Esophagus muscularis mucosa (tissue), 4 donors: ENCODE measurements around the gene SOX15. TPM values are rescaled to one million over a fixed set of nuclear protein-coding genes. Genes with fewer than 3 reads are reported as not detected.
A peak's percentile ranks its signal among the peaks of the same experiment; 100 is the strongest.

Experiments used
- DNase-seq: peaks from one replicate; pipeline ENCODE4 v3.0.0-alpha.2; 2017; ENCODE audit errors: extremely low spot score
- H3K27ac ChIP-seq, 4 donors: fragments of 200-600 bp; sonication (generic); replicated peaks in 1 of 4; 1 replicate in 3 of 4; 2 replicates in 1 of 4; pipeline ENCODE4 v1.5.1; 2016 to 2019; ENCODE audit warnings: mild to moderate bottlenecking in 1 of 4
- H3K27me3 ChIP-seq, 4 donors: fragments of 200-600 bp; sonication (generic); one replicate each; pipeline versions ENCODE4 v1.5.1 to v1.6.0; 2016 to 2019
- H3K36me3 ChIP-seq, 4 donors: fragments of 200-600 bp; sonication (generic); one replicate each; pipeline ENCODE4 v1.5.1; 2016 to 2019
- H3K4me1 ChIP-seq, 4 donors: fragments of 200-600 bp; sonication (generic); one replicate each; pipeline ENCODE4 v1.5.1; 2016 to 2019
- H3K4me3 ChIP-seq, 4 donors: fragments of 200-600 bp; sonication (generic); 1 replicate in 2 of 4; 2 replicates in 2 of 4; pipeline ENCODE4 v1.5.1; 2016 to 2019; ENCODE audit warnings: mild to moderate bottlenecking in 4 of 4, moderate library complexity in 1 of 4
- H3K9me3 ChIP-seq, 4 donors: fragments of 200-600 bp; sonication (generic); 1 replicate in 3 of 4; 2 replicates in 1 of 4; pipeline ENCODE4 v1.5.1; 2016 to 2019
- CTCF ChIP-seq, 3 experiments: fragments of 200-600 bp in 2 of 3; fragments of 450-650 bp in 1 of 3; sonication (generic) in 2 of 3; IDR thresholded peaks; one replicate each; pipeline ENCODE4 v1.5.1; 2017 to 2019; ENCODE audit warnings: antibody characterized with exemption in 3 of 3, mild to moderate bottlenecking in 2 of 3, moderate library complexity in 1 of 3
- EP300 ChIP-seq: sonication (generic); formaldehyde crosslinking; IDR thresholded peaks from one replicate; pipeline ENCODE4 v1.6.1; 2017; ENCODE audit warnings: antibody characterized with exemption
- POLR2A ChIP-seq: fragments of 450-650 bp; IDR thresholded peaks from one replicate; pipeline ENCODE4 v1.6.1; 2017; ENCODE audit warnings: antibody characterized with exemption, moderate library complexity, mild to moderate bottlenecking, low read depth
- POLR2AphosphoS5 ChIP-seq, 2 donors: sonication (generic); formaldehyde crosslinking; IDR thresholded peaks; one replicate each; pipeline ENCODE4 v1.6.1; 2017; ENCODE audit warnings: antibody characterized with exemption in 2 of 2
- WGBS: methylation state at CpG from one replicate; pipeline ENCODE4 v1.1.5; 2018; 5-methylcytosine and 5-hydroxymethylcytosine counted together
- intact Hi-C: fragments of 100-400 bp; cut with DNase I; formaldehyde crosslinking; loops from one replicate; pipeline ENCODE4 v1.15.1; 2023
- total RNA-seq, 4 donors: library from RNA; depleted of rRNA; stranded (reverse); fragments of >200 nt; gene quantifications; one replicate each; pipeline versions ENCODE4 v1.1.0 to v1.2.1, GENCODE V29; 2016

SOX15 gene
- total RNA-seq, 4 donors from 2014 or later: 2.9 to 14.6 (median 10.9) TPM

DNA sequence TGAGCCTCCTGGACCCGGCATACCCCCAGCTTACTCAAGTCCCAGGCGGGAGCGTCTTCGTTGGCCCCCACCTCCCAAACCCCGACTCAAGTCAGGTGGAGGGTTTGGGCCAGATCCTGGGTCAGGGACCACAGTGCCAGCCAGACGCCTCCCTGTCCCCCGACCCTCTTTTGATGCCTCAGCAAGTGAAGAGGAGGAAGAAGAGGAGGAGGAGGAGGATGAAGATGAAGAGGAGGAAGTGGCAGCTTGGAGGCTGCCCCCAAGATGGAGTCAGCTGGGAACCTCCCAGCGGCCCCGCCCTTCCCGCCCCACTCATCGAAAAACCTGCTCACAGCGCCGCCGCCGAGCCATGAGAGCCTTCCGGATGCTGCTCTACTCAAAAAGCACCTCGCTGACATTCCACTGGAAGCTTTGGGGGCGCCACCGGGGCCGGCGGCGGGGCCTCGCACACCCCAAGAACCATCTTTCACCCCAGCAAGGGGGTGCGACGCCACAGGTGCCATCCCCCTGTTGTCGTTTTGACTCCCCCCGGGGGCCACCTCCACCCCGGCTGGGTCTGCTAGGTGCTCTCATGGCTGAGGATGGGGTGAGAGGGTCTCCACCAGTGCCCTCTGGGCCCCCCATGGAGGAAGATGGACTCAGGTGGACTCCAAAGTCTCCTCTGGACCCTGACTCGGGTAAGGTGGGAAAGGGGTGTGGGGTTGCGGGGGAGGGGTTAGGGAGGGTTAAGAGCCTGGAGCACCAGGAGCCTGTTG lies 26.6 kb downstream of the SOX15 start:
- WGBS: 85% methylated on average over 27 of the region's 30 CpGs
- DNase-seq: no peak
- H3K27ac ChIP-seq: no peak overlapping the region
- H3K36me3 ChIP-seq: peaks cover 37 to 52% (median 47%) of the 10 kb centered on the region in 4 donors
- no peaks in the 10 kb centered on the region for H3K9me3 ChIP-seq
- peak overlapping the region; percentile 74 to 96 (median 88) for H3K4me3 ChIP-seq
- peaks cover 49 to 64% (median 56%) of the 10 kb centered on the region in 4 donors for H3K4me1 ChIP-seq
- intact Hi-C loops: no loop called here
- no peaks in the 10 kb centered on the region for H3K27me3 ChIP-seq
- no peak for TF ChIP-seq POLR2A
- no peak for TF ChIP-seq CTCF (IDR thresholded peaks at IDR 0.05)
- no peak for TF ChIP-seq POLR2AphosphoS5 (IDR thresholded peaks at IDR 0.05)
- TF ChIP-seq EP300: no peak

DNA sequence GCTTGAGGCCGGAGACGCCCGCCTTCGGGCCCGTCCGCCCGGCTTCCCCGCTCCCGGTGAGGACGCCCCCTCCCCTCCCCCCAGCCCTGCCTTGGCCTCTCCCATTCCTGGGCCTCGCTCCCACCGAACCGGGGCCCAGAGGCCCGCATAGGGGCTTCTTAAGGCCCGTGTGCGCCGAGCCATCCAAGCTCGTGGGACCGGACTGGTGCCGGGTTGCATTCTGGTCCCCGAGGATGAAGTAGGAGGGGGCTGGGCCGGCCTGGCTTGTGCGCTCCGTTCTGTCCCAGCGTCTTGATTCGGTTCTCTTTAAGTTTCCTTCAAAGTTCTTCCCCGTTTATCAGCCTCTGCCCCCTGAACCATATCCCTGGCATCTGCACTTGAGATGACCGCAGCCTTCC lies 27.7 kb downstream of the SOX15 start:
- Histone ChIP-seq H3K9me3 (no peaks in the 10 kb centered on the region), H3K27ac (peak overlapping the region; percentile 89 to 99 (median 93)), H3K36me3 (peaks cover 32 to 44% (median 41%) of the 10 kb centered on the region in 4 donors), H3K4me1 (peaks cover 58 to 75% (median 67%) of the 10 kb centered on the region in 4 donors), H3K27me3 (no peaks in the 10 kb centered on the region), H3K4me3 (peak overlapping the region; percentile 74 to 96 (median 88))
- intact Hi-C loops: no loop called here
- 1% methylated on average over 20 of the region's 28 CpGs for WGBS
- TF ChIP-seq POLR2A: no peak
- no peak for TF ChIP-seq CTCF (IDR thresholded peaks at IDR 0.05)
- no peak for TF ChIP-seq EP300
- no peak for TF ChIP-seq POLR2AphosphoS5 (IDR thresholded peaks at IDR 0.05)
- DNase-seq: no peak

DNA sequence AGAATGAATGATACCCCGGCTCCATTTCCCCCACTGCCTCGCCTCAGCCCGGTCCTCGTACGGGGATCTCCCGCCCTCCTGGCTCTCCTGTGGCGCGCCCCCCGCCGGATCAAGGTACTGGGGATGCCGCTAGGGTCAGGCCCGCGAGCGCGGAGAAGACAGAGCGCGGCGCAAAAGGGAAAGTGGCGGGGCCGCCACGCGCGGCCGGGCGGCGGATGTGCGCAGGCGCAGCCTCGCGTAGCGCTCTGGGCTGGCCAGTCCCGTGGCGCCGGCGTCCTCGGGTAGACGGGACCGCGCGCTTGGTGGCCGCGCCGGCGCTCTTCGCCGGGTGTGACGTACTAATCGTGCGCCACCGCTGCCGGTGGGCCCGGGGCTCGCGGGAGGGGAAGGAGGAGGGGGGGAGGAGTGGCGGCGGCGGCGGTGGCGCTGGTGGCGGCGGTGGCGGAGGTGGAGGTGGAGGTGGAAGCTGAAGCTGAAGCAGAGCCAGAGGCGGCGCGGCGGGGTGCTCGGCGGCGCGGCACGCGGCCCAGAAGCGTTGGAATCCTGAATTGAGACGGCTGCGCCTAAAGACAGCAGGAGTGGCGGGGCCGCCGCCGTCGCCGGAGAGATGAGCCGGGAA lies 28.2 kb downstream of the SOX15 start, which contains the start of gene SENP3:
TSS of gene SENP3 (plus strand) at position 331 of the 619 bp plus-strand sequence. CDS start 1,158 bp downstream, outside the sequence.
- H3K4me3 ChIP-seq: peak within 1 kb of the TSS; percentile 74 to 96 (median 88)
- TF ChIP-seq POLR2A: peak; percentile 74
- no peak for TF ChIP-seq EP300
- peak in 1 of 3 experiments; percentile 29 for TF ChIP-seq CTCF (IDR thresholded peaks at IDR 0.05)
- peak; percentile 78 to 90 for TF ChIP-seq POLR2AphosphoS5 (IDR thresholded peaks at IDR 0.05)
- H3K4me1 ChIP-seq: peaks cover 61 to 80% (median 70%) of the 10 kb centered on the region in 4 donors
- peak within 1 kb of the TSS; percentile 89 to 99 (median 93) for H3K27ac ChIP-seq
- H3K27me3 ChIP-seq: no peaks in the 10 kb centered on the region
- no peaks in the 10 kb centered on the region for H3K9me3 ChIP-seq
- intact Hi-C loops: loop anchor here (2.0 kb wide), 1 partner anchor 207 kb away; the partner anchor contains the start of gene TMEM95
- DNase-seq: peak; percentile 95
- WGBS: 0% methylated on average over 26 of the region's 82 CpGs
- peaks cover 27 to 39% (median 38%) of the 10 kb centered on the region in 4 donors for H3K36me3 ChIP-seq

DNA sequence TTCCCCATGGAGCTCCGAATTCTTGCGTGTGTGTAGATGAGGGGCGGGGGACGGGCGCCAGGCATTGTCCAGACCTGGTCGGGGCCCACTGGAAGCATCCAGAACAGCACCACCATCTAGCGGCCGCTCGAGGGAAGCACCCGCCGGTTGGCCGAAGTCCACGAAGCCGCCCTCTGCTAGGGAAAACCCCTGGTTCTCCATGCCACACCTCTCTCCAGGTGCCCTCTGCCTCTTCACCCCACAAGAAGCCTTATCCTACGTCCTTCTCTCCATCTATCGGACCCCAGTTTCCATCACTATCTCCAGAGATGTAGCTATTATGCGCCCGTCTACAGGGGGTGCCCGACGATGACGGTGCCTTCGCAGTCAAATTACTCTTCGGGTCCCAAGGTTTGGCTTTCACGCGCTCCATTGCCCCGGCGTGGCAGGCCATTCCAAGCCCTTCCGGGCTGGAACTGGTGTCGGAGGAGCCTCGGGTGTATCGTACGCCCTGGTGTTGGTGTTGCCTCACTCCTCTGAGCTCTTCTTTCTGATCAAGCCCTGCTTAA lies 28.8 kb downstream of the SOX15 start:
- H3K4me3 ChIP-seq: peak overlapping the region; percentile 74 to 96 (median 88)
- H3K27ac ChIP-seq: peak overlapping the region; percentile 89 to 99 (median 93)
- WGBS: under 1% methylated on average over 32 of the region's 32 CpGs
- no peaks in the 10 kb centered on the region for H3K27me3 ChIP-seq
- TF ChIP-seq POLR2AphosphoS5 (IDR thresholded peaks at IDR 0.05): peak in 1 of 2 donors; percentile 74
- TF ChIP-seq CTCF (IDR thresholded peaks at IDR 0.05): peak; percentile 76 to 96 (median 87)
- no peak for TF ChIP-seq EP300
- no peak for TF ChIP-seq POLR2A
- H3K36me3 ChIP-seq: peaks cover 21 to 34% (median 32%) of the 10 kb centered on the region in 4 donors
- H3K9me3 ChIP-seq: no peaks in the 10 kb centered on the region
- intact Hi-C loops: loop anchor here (2.0 kb wide), 1 partner anchor 206 kb away; the partner anchor contains the start of gene TMEM95
- H3K4me1 ChIP-seq: peaks cover 61 to 80% (median 70%) of the 10 kb centered on the region in 4 donors
- peak; percentile 98 for DNase-seq
